Renal cortical epithelial cell (primary cell): ENCODE data around the gene DEPDC7. TPM values are rescaled to one million over a fixed set of nuclear protein-coding genes. Genes with fewer than 3 reads are reported as not detected.

ENCODE experiments used
- DNase-seq: peaks from one replicate; pipeline ENCODE4 v3.0.0-alpha.2; 2011; ENCODE audit warnings: low read depth
- total RNA-seq: library from RNA; depleted of rRNA; stranded (reverse); fragments of >200 nt; gene quantifications from 2 replicates; pipeline ENCODE4 v1.2.3, GENCODE V29; 2014

DEPDC7 gene
- total RNA-seq, 1 donor from 2014 or later = 7.0 TPM

- no peak for DNase-seq
Observed at GRCh38 chr11:33060271-33060670, 44.6 kb downstream of the DEPDC7 start.

- DNase-seq = no peak
Observed at GRCh38 chr11:33062137-33062536, 46.5 kb downstream of the DEPDC7 start.

DNA sequence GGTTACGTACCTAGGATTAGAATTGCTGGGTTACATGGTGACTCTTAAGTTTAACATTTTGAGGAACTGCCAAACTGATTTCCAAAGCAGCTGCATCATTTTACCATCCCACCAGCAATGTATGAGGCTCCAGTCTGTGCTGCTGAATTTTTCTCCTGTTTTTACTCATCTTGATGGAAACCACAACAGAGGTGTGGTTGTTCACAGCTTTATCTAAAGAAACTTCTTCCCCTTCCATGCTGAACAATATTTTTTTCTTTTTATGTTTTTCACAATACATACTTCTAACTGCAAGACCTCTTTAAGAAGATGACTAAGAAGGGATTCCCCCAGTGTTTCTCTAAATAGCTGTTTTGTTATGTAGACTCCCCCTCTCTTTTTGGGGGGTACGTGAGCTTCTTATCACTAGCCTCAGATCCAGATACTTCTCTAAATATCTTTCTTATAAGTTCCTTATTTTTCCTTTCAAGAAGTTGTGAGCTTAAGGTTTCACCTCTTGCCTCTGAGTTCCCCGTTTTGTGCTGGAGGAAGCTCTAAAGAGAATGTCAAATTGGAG is 47.7 kb downstream of the DEPDC7 start:
- no peak for DNase-seq

DNA sequence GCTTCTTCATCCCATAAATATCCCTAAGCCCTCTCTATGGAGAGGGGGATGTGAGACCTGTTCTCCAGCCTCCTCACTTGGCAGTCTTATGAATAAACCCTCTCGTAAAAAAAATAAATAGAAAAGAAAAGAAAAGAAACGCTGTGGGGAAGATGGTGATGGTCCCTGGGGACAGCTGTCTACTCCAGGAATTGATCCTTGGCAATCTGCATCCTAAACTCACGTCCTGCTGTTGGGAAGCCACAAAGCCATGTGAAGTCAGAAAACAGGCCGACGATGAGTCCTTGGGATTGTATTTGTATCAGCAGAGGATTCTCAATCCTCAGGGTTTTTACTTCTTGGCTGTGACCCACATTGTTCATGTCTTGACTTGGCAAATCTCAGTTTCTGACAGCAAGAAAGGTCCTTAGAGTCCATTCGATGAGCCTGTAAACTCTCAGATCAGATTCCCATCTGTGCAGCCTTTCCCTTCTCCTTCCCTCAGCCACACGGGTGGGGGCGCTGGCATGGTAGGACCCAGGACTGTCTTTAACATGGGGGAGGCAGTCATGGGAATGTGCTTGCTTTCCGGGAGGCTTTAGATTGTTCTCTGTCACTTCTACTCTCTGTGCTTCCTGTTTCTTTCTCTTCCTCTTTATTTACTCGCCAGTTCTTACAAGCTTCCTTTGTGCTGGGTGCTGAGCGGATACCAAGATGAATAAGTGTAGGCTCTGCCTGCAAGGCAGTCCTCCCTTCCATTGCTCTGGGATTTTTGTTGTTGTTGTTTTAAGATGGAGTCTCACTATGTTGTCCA is 48.6 kb downstream of the DEPDC7 start:
- no peak for DNase-seq

GRCh38 chr11:33064866-33065265 is 49.2 kb downstream of the DEPDC7 start:
- no peak for DNase-seq

DNA sequence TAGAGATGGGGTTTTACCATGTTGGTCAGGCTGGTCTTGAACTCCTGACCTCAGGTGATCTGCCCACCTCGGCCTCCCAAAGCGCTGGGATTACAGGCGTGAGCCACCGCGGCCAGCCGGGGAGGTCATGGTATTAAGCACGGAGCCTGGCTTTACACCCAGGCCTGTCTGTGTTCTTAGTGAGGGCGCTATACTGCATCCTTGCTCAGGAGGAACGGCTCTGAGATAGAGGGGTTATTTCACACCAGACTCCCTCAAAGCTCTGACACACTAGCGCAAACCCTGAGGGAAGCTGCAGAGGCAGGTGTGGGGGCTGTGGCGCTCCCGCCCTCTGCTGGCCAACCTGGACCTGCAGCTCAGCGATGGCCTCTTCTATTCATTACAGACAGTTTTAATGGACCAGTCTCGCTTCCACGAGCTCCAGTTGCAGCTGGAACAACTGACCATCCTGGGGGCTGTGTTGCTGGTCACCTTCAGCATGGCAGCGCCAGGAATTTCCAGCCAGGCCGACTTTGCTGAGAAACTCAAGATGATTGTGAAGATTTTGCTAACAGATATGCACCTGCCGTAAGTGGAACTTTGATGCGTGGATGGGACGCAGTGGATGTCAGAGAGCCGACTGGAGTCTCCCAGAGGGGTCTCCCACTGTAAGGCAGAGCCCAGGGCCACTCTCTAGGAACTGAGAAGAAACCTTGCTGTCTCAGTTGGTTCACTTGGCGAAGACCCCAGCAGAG is 49.9 kb downstream of the DEPDC7 start:
- peak; percentile 52 for DNase-seq

- no peak for DNase-seq
Observed at GRCh38 chr11:33067294-33067693, 51.6 kb downstream of the DEPDC7 start.

DNA sequence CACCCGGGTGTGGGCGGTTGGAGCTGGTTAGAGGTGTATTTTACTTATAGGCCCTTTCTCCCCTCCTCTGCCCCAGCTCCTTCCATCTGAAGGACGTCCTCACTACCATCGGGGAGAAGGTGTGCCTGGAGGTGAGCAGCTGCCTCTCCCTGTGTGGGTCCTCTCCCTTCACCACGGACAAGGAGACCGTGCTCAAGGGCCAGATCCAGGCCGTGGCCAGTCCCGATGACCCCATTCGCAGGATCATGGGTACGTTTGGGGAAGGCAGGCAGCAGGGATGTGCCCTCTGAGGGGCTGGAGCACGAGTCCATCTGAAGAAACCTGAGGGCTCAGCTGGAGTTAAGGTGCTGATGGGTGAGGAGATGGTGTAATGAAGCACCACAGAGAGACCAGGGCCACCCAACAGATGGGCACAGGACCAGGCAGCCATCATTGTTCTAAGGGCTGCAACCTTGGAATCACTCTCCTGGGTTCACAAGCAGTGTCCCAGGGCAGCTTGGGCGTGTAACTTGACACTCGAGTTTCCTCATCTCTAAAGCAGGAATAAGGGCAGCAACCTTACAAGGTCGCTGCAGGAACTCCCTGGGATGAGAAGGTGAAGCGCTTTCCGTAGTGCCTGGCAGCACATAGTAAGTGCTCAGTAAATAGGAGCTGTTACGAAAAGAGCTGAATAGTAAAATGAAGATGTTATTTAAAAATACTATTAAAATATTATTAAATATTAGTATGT is 53.1 kb downstream of the DEPDC7 start:
- no peak for DNase-seq

GRCh38 chr11:33072465-33072864 is 56.8 kb downstream of the DEPDC7 start:
- no peak for DNase-seq

Other genes with a start within 250 kb of the DEPDC7 start
- 0.17 and 0.30 TPM in 2 replicates for gene CCDC73, start 221.2 kb upstream of the DEPDC7 start, total RNA-seq
- gene PRRG4, start 186.0 kb upstream of the DEPDC7 start, total RNA-seq = 4.5 and 11.7 TPM in 2 replicates
- 17.7 and 43.9 TPM in 2 replicates for gene QSER1, start 123.1 kb upstream of the DEPDC7 start, total RNA-seq
- gene TCP11L1, start 23.7 kb downstream of the DEPDC7 start, total RNA-seq = 18.4 and 33.4 TPM in 2 replicates
- gene CSTF3, start 145.6 kb downstream of the DEPDC7 start, total RNA-seq = 22.7 and 38.2 TPM in 2 replicates
- gene HIPK3, start 241.5 kb downstream of the DEPDC7 start, total RNA-seq = 122 and 163 TPM in 2 replicates